SK-N-SH treated with all-trans-retinoic acid at 6 μM for 48 hours (cell line): ENCODE data around the gene CHURC1.

Experiments
- ATAC-seq: fragments of 200-7000 bp; cut with Tn5 transposase; 3 replicates; pipeline ENCODE4 v1.9.1; 2020; ENCODE audit warnings: mild to moderate bottlenecking, moderate library complexity
- ARNTL ChIP-seq: fragments of 450-650 bp; formaldehyde crosslinking; IDR thresholded peaks from 2 replicates; pipeline ENCODE4 v1.5.0; 2020; ENCODE audit warnings: low read depth, mild to moderate bottlenecking, moderate library complexity, borderline replicate concordance
- BACH2 ChIP-seq: fragments of 250-450 bp; sonication (Bioruptor Pico); IDR thresholded peaks from 2 replicates; pipeline ENCODE4 v1.9.0; 2021; ENCODE audit warnings: mild to moderate bottlenecking, borderline replicate concordance
- CSDC2 ChIP-seq: fragments of 250-450 bp; sonication (Bioruptor Pico); IDR thresholded peaks from 2 replicates; pipeline ENCODE4 v1.5.0; 2020; ENCODE audit warnings: mild to moderate bottlenecking, moderate library complexity
- ESRRG ChIP-seq: fragments of 250-450 bp; sonication (Bioruptor Pico); IDR thresholded peaks from 2 replicates; pipeline ENCODE4 v1.6.1; 2021; ENCODE audit warnings: mild to moderate bottlenecking
- GLIS3 ChIP-seq: fragments of 250-450 bp; sonication (Bioruptor Pico); IDR thresholded peaks from 2 replicates; pipeline ENCODE4 v1.5.0; 2020; ENCODE audit warnings: mild to moderate bottlenecking, moderate library complexity
- ISL1 ChIP-seq: fragments of 250-450 bp; sonication (Bioruptor Pico); IDR thresholded peaks from 2 replicates; pipeline ENCODE4 v2.1.2; 2022; ENCODE audit warnings: mild to moderate bottlenecking, moderate library complexity
- OSR1 ChIP-seq: fragments of 250-450 bp; sonication (Bioruptor Pico); IDR thresholded peaks from 2 replicates; pipeline ENCODE4 v1.8.0; 2022; ENCODE audit warnings: moderate library complexity, mild to moderate bottlenecking, inconsistent platforms
- PATZ1 ChIP-seq: fragments of 250-450 bp; sonication (Bioruptor Pico); IDR thresholded peaks from 2 replicates; pipeline ENCODE4 v1.8.0; 2020; ENCODE audit warnings: mild to moderate bottlenecking, moderate library complexity, borderline replicate concordance
- PPARA ChIP-seq: fragments of 250-450 bp; sonication (Bioruptor Pico); IDR thresholded peaks from 2 replicates; pipeline ENCODE4 v1.5.0; 2020; ENCODE audit warnings: mild to moderate bottlenecking, borderline replicate concordance
- RARB ChIP-seq: fragments of 250-450 bp; sonication (Bioruptor Pico); IDR thresholded peaks from 2 replicates; pipeline ENCODE4 v1.8.0; 2021; ENCODE audit warnings: mild to moderate bottlenecking, moderate library complexity
- SNAI2 ChIP-seq: fragments of 250-450 bp; sonication (Bioruptor Pico); IDR thresholded peaks from 2 replicates; pipeline ENCODE4 v1.5.0; 2020; ENCODE audit warnings: mild to moderate bottlenecking, moderate library complexity
- TCF4 ChIP-seq: fragments of 250-450 bp; sonication (Bioruptor Pico); IDR thresholded peaks from 2 replicates; pipeline ENCODE4 v1.8.0; 2021; ENCODE audit warnings: mild to moderate bottlenecking, moderate library complexity, borderline replicate concordance
- TSHZ2 ChIP-seq: fragments of 250-450 bp; sonication (Bioruptor Pico); IDR thresholded peaks from 2 replicates; pipeline ENCODE4 v1.5.0; 2020; ENCODE audit warnings: mild to moderate bottlenecking, moderate library complexity
- ZC3H10 ChIP-seq: fragments of 250-450 bp; sonication (Bioruptor Pico); IDR thresholded peaks from 2 replicates; pipeline ENCODE4 v1.5.1; 2021; ENCODE audit warnings: mild to moderate bottlenecking, moderate library complexity
- ZFP3 ChIP-seq: fragments of 250-450 bp; sonication (Bioruptor Pico); IDR thresholded peaks from 2 replicates; pipeline ENCODE4 v1.5.0; 2020; ENCODE audit warnings: mild to moderate bottlenecking, moderate library complexity
- ZFP30 ChIP-seq: fragments of 450-650 bp; formaldehyde crosslinking; IDR thresholded peaks from 2 replicates; pipeline ENCODE4 v1.5.0; 2022; ENCODE audit warnings: mild to moderate bottlenecking, moderate library complexity
- ZNF565 ChIP-seq: fragments of 450-650 bp; formaldehyde crosslinking; conservative IDR thresholded peaks from 2 replicates; pipeline ENCODE4 v1.5.0; 2020; ENCODE audit warnings: low read depth, mild to moderate bottlenecking, moderate library complexity
- ZNF70 ChIP-seq: fragments of 450-650 bp; formaldehyde crosslinking; IDR thresholded peaks from 2 replicates; pipeline ENCODE4 v1.5.0; 2020; ENCODE audit warnings: mild to moderate bottlenecking, moderate library complexity
- ZNF8 ChIP-seq: fragments of 450-650 bp; formaldehyde crosslinking; IDR thresholded peaks from 2 replicates; pipeline ENCODE4 v1.5.0; 2020; ENCODE audit warnings: mild to moderate bottlenecking, moderate library complexity
- TF ChIP-seq, protein P1 (sequence below): fragments of 250-450 bp; sonication (Bioruptor Pico); IDR thresholded peaks from 2 replicates; pipeline ENCODE4 v1.5.1; 2021; ENCODE audit warnings: mild to moderate bottlenecking, moderate library complexity
- TF ChIP-seq, protein P2 (sequence below): fragments of 250-450 bp; sonication (Bioruptor Pico); IDR thresholded peaks from 2 replicates; pipeline ENCODE4 v1.5.1; 2020; ENCODE audit warnings: low read depth, mild to moderate bottlenecking, moderate library complexity

CHURC1 gene

GRCh38 chr14:64880221-64881121 lies 33.8 kb upstream of the CHURC1 start:
- TF ChIP-seq, protein P1, sequence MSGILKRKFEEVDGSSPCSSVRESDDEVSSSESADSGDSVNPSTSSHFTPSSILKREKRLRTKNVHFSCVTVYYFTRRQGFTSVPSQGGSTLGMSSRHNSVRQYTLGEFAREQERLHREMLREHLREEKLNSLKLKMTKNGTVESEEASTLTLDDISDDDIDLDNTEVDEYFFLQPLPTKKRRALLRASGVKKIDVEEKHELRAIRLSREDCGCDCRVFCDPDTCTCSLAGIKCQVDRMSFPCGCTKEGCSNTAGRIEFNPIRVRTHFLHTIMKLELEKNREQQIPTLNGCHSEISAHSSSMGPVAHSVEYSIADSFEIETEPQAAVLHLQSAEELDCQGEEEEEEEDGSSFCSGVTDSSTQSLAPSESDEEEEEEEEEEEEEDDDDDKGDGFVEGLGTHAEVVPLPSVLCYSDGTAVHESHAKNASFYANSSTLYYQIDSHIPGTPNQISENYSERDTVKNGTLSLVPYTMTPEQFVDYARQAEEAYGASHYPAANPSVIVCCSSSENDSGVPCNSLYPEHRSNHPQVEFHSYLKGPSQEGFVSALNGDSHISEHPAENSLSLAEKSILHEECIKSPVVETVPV, result no peak
- ATAC-seq, result peak; percentile 85

DNA sequence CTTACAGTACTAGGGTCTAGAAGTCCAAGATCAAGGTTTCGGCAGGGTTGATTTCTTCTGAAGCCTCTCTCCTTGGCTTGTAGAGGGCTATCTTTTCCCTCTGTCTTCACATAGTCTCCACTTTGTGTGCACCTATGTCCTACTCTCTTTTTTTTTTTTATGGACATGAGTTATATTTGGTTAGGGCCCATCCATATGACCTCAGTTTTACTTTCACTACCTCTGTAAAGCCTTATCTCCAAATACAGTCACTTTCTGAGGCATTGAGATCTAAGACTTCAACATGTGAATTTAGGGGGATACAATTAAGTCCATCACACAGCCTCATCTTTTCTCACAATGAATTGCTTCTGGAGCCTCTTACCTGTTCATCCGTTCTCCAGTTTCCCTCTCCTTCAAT lies 28.7 kb upstream of the CHURC1 start:
- no peak for TF ChIP-seq ZFP30 (CRISPR knock-in tag)
- ATAC-seq, result no peak

DNA sequence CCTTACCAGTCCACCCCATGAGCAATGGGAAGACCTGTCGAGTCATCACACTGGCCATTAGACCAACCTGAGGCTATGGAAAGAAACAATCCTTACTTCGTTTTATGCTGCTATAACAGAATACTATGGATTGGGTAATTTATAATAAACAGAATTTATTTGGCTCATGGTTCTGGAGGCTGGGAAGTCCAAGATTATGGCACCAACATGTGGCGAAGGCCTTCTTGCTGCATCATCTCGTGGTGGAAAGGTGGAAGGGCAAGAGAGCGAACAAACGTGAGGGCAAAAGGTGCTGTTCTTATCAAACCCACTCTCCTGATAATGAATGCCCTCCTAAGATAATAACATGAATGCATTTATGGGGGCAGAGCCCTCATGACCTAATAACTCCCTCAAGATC lies 24.9 kb upstream of the CHURC1 start:
- ATAC-seq, result no peak
- TF ChIP-seq BACH2 (CRISPR knock-in tag) (no peak), ARNTL (CRISPR knock-in tag) (no peak), OSR1 (CRISPR knock-in tag) (no peak), PPARA (CRISPR knock-in tag) (no peak), GLIS3 (CRISPR knock-in tag) (no peak), ESRRG (CRISPR knock-in tag) (no peak), ZNF8 (CRISPR knock-in tag) (no peak), ZFP3 (no peak)
- TF ChIP-seq, all 23 proteins: peak for 0

DNA sequence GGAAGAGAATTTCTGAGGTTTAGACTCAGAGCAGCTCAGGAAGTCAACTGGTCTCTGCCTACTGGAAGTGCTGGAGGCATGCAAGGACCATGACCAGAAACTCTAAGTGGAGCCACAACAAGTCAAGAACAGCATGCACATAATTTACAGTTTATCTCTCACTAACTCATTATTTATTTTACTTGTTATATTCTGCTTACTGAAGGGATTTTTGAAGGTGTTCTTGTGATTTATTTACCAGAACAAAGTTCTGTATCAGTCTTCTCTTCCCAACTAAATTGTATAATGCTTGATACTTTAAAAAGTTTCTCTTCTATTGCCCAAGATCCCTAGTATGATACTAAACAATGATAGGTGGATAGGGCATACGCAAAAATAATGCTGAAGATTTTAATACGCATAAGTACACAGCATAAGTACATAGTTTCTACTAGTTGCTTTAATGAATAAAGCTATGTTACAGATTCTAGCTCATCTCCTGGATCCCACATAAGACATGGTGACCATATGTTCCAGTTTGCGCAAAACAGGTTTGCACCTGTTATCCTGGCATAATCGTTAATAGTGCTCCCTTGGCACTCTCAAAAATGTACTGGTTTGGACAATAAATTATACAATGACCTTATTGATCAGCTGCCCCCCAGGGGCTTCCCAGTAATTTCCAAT lies 22.9 kb upstream of the CHURC1 start:
- no peak for ATAC-seq
- TF ChIP-seq ARNTL (CRISPR knock-in tag), result no peak
- TF ChIP-seq ZNF8 (CRISPR knock-in tag), result no peak
- no peak for TF ChIP-seq ESRRG (CRISPR knock-in tag)
- TF ChIP-seq ISL1 (CRISPR knock-in tag), result no peak
- TF ChIP-seq ZNF70, result no peak
- no peak for TF ChIP-seq BACH2 (CRISPR knock-in tag)
- TF ChIP-seq TCF4 (CRISPR knock-in tag), result no peak
- TF ChIP-seq ZC3H10, result no peak
- TF ChIP-seq SNAI2 (CRISPR knock-in tag), result no peak
- TF ChIP-seq PATZ1 (CRISPR knock-in tag), result no peak
- no peak for TF ChIP-seq CSDC2
- TF ChIP-seq TSHZ2 (CRISPR knock-in tag), result no peak

DNA sequence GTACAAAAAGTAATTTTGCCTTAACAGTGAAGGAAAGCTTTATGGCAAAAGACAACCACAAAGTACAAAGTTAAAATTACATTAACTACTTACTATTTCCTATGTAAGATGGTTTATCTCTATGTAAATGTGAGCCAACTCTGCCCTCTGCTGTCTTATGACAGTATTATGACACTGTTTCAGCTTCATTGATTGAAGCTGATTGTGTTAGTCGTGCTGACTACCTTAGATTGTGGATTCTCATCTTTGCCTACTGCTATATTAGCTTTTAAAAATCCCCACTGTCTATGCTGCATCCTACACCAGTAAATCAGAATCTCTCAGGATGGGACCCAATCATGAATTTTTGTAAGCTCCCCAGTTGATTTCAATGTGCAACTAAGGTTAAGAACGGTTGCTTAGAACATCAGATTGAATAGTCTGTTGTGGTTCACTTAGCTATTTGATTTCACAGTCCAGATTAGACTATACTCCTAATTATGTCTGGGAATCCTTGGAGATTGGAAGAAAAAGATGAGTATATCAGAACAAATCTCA lies 22.3 kb upstream of the CHURC1 start:
- ATAC-seq, result peak; percentile 97
- TF ChIP-seq BACH2 (CRISPR knock-in tag), result no peak
- TF ChIP-seq, protein P2, sequence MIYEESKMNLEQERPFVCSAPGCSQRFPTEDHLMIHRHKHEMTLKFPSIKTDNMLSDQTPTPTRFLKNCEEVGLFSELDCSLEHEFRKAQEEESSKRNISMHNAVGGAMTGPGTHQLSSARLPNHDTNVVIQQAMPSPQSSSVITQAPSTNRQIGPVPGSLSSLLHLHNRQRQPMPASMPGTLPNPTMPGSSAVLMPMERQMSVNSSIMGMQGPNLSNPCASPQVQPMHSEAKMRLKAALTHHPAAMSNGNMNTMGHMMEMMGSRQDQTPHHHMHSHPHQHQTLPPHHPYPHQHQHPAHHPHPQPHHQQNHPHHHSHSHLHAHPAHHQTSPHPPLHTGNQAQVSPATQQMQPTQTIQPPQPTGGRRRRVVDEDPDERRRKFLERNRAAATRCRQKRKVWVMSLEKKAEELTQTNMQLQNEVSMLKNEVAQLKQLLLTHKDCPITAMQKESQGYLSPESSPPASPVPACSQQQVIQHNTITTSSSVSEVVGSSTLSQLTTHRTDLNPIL (CRISPR knock-in tag), result no peak
- no peak for TF ChIP-seq ZFP3
- no peak for TF ChIP-seq PATZ1 (CRISPR knock-in tag)
- TF ChIP-seq ZNF565, result no peak
- no peak for TF ChIP-seq SNAI2 (CRISPR knock-in tag)
- no peak for TF ChIP-seq RARB (CRISPR knock-in tag)
- no peak for TF ChIP-seq ARNTL (CRISPR knock-in tag)
- no peak for TF ChIP-seq GLIS3 (CRISPR knock-in tag)
